Measurements from ENCODE around the gene EHMT2. TPM values are rescaled to one million over a fixed set of nuclear protein-coding genes. Genes with fewer than 3 reads are reported as not detected.

EHMT2 gene
- total and polyA plus RNA-seq, 4 donors = 7.9 to 21.4 (median 10.6) TPM

DNA sequence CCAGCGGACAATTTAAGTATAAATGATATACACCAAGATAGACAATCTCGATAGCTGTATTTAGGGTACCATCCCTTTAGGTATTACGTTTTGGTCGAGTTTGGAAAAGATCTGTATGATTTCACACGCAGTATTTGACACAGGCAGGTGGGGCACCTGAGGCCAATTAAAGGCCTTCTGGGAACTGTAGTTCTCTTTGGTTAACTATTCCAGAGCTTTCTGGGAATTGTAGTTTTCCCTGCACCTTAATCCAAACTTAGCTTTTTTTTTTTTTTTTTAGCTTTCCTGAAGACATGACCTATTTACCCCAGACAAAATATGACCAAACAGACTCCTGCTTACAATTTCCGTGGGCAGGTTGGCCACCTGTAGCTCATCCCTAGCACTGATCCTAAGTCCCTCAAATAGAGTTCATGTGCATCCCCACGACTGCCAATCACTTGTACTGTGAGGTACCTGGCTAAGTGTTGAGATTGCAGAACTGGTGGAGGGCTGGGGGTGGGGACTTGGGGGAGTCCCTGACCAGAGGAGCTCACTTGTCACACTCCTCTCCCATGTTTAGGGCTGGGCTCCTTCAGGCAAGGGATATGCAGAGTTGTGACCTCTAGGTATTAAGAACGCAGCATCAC lies 999 bp upstream of the EHMT2 start:
- peak overlapping the region; percentile 78 to 92 for H3K27ac ChIP-seq (ENCODE audit: low read depth in 1 of 2, low read length in 2 of 2)
- H3K9me3 ChIP-seq (ENCODE audit: control insufficient read depth in 4 of 4, low read length in 3 of 4) = no peaks in the 10 kb centered on the region
- 16% methylated on average over 8 of the region's 8 CpGs for WGBS
- H3K36me3 ChIP-seq (ENCODE audit: control insufficient read depth in 4 of 4, insufficient read depth in 3 of 4, low read depth in 1 of 4, low read length in 3 of 4) = peaks cover 0 to 7% (median 2%) of the 10 kb centered on the region in 4 donors
- peak overlapping the region; percentile 86 to 99 for H3K9ac ChIP-seq (ENCODE audit: low read depth in 1 of 2, low read length in 2 of 2)
- peaks cover 10 to 43% (median 29%) of the 10 kb centered on the region in 4 donors for H3K4me1 ChIP-seq (ENCODE audit: control insufficient read depth in 4 of 4, insufficient read depth in 4 of 4, low read length in 3 of 4)
- peak overlapping the region; percentile 90 to 94 (median 91) for H3K4me3 ChIP-seq (ENCODE audit: low read depth in 1 of 3, low read length in 3 of 3)
- no peaks in the 10 kb centered on the region for H3K27me3 ChIP-seq (ENCODE audit: control insufficient read depth in 4 of 4, insufficient read depth in 4 of 4, low read length in 3 of 4)
- TF ChIP-seq YY1 (IDR thresholded peaks at IDR 0.05) (no peak), RAD21 (IDR thresholded peaks at IDR 0.05) (peak in 1 of 2 donors; percentile 6), RXRA (IDR thresholded peaks at IDR 0.05) (peak; percentile 62 to 80), GABPA (IDR thresholded peaks at IDR 0.05 in 1 of 2, conservative IDR thresholded peaks at IDR 0.05 in 1 of 2) (peak in 1 of 2 donors; percentile 31), HNF4G (IDR thresholded peaks at IDR 0.05) (no peak)
- TF ChIP-seq, protein P1, sequence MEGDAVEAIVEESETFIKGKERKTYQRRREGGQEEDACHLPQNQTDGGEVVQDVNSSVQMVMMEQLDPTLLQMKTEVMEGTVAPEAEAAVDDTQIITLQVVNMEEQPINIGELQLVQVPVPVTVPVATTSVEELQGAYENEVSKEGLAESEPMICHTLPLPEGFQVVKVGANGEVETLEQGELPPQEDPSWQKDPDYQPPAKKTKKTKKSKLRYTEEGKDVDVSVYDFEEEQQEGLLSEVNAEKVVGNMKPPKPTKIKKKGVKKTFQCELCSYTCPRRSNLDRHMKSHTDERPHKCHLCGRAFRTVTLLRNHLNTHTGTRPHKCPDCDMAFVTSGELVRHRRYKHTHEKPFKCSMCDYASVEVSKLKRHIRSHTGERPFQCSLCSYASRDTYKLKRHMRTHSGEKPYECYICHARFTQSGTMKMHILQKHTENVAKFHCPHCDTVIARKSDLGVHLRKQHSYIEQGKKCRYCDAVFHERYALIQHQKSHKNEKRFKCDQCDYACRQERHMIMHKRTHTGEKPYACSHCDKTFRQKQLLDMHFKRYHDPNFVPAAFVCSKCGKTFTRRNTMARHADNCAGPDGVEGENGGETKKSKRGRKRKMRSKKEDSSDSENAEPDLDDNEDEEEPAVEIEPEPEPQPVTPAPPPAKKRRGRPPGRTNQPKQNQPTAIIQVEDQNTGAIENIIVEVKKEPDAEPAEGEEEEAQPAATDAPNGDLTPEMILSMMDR (IDR thresholded peaks at IDR 0.05; ENCODE audit: low read depth, low read length, missing input control) = no peak
- DNase-seq (ENCODE audit: low spot score) = no peak

DNA sequence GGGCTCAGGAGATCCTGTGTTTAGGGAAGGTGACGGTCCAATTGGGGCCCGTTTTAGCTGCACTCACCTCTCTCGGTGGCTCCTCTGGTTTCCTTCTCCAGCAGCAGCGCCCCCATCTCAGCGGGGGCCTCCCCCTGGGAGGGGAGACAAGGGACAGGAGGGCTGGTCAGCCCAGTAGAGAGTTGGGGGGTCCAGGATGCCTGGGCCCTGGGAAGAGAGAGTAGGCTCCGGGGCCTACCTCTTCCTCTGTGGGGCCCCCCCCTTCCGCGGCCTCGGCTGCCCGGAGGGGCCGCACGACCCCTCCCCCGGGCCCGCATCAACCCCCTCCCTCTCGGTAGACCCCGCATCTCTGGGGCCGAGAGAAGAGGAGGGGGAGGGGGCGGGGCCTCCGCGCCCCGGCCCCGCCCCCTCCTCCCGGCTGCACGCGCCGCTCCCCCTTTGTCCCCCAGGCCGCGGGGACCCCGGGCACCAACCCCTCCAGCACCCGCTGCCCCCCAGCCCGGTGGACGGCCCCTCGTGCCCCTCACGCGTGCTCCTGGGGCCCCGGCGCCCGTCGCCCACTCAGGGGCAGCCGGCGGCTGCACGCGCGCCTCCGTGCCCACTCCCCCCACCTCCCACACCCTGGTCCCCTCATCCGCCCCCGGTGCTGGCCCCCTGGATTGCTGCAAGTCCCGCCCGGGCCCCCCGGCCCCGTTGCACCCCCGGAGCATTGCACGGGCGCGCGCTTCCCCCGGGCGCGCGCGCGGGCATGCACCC lies 464 bp downstream of the EHMT2 start:
- DNase-seq (ENCODE audit: low spot score) = no peak
- H3K4me3 ChIP-seq (ENCODE audit: low read depth in 1 of 3, low read length in 3 of 3) = peak overlapping the region in 2 of 3 donors; percentile 46 to 94
- no peaks in the 10 kb centered on the region for H3K27me3 ChIP-seq (ENCODE audit: control insufficient read depth in 4 of 4, insufficient read depth in 4 of 4, low read length in 3 of 4)
- H3K9ac ChIP-seq (ENCODE audit: low read depth in 1 of 2, low read length in 2 of 2) = no peak overlapping the region
- H3K4me1 ChIP-seq (ENCODE audit: control insufficient read depth in 4 of 4, insufficient read depth in 4 of 4, low read length in 3 of 4) = peaks cover 10 to 36% (median 18%) of the 10 kb centered on the region in 4 donors
- no peak for TF ChIP-seq YY1 (IDR thresholded peaks at IDR 0.05)
- TF ChIP-seq TAF1 (conservative IDR thresholded peaks at IDR 0.05) = no peak
- TF ChIP-seq, protein P1 (IDR thresholded peaks at IDR 0.05; ENCODE audit: low read depth, low read length, missing input control) = no peak
- TF ChIP-seq GABPA (IDR thresholded peaks at IDR 0.05 in 1 of 2, conservative IDR thresholded peaks at IDR 0.05 in 1 of 2) = no peak
- no peak for TF ChIP-seq HNF4G (IDR thresholded peaks at IDR 0.05)
- TF ChIP-seq, protein P2, sequence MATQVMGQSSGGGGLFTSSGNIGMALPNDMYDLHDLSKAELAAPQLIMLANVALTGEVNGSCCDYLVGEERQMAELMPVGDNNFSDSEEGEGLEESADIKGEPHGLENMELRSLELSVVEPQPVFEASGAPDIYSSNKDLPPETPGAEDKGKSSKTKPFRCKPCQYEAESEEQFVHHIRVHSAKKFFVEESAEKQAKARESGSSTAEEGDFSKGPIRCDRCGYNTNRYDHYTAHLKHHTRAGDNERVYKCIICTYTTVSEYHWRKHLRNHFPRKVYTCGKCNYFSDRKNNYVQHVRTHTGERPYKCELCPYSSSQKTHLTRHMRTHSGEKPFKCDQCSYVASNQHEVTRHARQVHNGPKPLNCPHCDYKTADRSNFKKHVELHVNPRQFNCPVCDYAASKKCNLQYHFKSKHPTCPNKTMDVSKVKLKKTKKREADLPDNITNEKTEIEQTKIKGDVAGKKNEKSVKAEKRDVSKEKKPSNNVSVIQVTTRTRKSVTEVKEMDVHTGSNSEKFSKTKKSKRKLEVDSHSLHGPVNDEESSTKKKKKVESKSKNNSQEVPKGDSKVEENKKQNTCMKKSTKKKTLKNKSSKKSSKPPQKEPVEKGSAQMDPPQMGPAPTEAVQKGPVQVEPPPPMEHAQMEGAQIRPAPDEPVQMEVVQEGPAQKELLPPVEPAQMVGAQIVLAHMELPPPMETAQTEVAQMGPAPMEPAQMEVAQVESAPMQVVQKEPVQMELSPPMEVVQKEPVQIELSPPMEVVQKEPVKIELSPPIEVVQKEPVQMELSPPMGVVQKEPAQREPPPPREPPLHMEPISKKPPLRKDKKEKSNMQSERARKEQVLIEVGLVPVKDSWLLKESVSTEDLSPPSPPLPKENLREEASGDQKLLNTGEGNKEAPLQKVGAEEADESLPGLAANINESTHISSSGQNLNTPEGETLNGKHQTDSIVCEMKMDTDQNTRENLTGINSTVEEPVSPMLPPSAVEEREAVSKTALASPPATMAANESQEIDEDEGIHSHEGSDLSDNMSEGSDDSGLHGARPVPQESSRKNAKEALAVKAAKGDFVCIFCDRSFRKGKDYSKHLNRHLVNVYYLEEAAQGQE (IDR thresholded peaks at IDR 0.05) = no peak
- WGBS = 5% methylated on average over 57 of the region's 62 CpGs
- H3K27ac ChIP-seq (ENCODE audit: low read depth in 1 of 2, low read length in 2 of 2) = peak overlapping the region; percentile 36 to 54
- H3K36me3 ChIP-seq (ENCODE audit: control insufficient read depth in 4 of 4, insufficient read depth in 3 of 4, low read depth in 1 of 4, low read length in 3 of 4) = peaks cover 0 to 17% (median 7%) of the 10 kb centered on the region in 4 donors
- H3K9me3 ChIP-seq (ENCODE audit: control insufficient read depth in 4 of 4, low read length in 3 of 4) = no peaks in the 10 kb centered on the region

Data from liver (tissue), 9 donors.